Stimulated activated CD4-positive, alpha-beta T cell treated with anti-CD3 and anti-CD28 coated beads, TNF-alpha, amount 100 ng/mL, for 1 hour (primary cell): ENCODE results near the gene DMPK.
"Not testable (repeated sequence)": the region's sequence is repeated elsewhere in the genome, so short reads cannot be mapped to it uniquely, and the experiment has no call there.

ENCODE experiments used
- DNase-seq, 3 donors: peaks; one replicate each; pipeline ENCODE4 v3.0.0-alpha.2; 2020; ENCODE audit warnings: low read depth in 3 of 3, low spot score in 1 of 3

The DMPK gene

DNA sequence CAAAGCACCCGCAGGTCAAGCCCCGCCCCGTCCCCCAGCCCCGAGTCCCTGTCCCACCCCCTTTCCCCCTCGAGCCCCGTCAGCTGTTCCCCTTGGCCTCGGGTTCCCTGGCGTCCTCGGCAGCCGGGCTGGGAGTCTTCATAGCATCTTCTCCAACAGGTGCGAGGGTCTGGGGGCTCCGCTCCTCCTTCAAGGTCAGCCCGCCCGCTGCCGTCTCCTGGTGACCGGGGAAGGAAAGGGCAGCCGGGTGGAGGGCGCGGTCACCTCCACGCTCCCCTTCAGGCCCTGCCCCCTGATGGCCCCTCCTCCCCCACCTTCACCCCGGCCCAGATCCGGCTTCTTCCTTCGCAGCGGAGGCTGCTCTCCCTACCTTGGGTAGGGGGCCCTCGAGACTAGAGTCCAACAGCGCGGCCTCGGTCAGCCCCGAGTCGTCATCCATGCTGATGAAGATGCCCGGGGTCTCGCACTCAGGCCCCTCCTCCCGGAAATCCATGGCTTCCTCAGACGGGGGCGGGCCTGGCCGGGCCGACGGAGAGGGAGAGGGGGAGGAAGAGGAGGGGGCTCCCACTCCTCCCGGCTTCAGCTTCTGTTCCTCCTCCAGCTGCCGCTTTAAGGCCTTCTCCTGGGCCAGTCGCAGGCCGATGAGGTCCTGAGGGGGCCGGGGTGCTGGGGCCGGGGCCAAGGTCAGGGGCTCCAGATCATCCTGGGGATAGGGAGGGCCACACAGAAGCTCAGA lies 33.4 kb upstream of the DMPK start:
- DNase-seq = no peak

DNA sequence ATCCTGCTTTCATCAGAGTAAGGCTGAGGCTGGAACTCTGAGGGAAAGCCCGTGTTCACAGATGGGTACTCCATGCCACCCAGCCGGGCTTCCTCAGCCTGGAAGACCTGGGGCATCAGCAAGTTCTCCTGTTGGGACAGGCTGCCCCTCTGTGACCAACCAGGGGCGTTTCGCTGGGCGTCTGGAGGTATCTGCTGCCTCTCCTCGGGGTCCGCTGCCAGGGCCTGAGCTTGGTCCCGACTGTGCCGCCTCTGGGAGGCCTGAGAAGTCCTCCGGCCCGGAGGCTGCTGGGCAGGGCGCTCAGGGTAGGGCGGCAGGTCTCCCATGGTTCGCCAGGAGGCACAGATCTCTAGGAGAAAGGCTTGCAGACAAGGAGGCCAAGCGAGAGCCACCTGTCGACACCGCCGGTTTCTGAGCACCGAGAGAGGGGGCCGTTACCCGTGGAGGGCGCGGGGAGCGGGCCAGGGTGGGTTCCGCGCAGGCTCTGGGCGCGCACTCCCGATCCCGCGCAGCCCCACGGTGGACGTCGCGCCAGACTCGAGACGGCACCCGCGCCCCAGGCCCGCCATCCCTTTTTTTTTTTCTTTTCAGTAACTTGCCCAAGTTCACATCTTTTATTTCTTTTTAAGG lies 32.7 kb upstream of the DMPK start, which contains the start of gene RSPH6A:
RSPH6A (minus strand) TSS at position 458 of the 630 bp plus-strand sequence; CDS start at position 326, 132 bp downstream.
- DNase-seq = no peak

DNA sequence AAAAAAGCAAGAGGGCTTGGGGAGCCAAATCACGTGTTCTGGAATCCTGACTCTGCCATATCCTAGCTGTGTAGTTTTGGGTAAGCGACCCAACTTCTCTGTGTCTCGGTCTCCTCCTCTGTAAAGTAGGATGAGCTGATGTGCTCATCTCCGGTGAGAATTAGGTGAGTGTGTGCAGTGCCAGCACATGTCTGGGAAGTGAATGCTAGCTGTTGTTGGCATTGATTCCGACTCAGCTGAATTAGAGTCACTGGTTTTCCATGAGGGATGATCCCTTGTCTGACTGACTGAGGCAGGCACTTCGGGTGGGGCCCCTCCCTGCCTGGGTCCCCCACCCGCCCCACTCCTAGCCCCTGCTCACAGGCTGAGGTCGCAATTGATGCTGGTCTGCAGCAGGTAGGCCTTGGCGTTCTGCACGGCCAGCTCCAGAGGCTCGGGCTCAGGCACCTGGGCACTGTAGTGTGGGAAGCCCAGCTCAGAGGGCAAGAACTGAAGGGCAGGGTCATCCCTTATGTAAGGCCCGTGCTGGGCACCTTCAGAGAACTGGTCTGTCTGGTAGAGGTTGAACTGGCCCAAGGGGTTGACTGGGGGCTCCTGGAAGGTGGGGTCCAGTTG lies 32.0 kb upstream of the DMPK start:
- DNase-seq = no peak

DNA sequence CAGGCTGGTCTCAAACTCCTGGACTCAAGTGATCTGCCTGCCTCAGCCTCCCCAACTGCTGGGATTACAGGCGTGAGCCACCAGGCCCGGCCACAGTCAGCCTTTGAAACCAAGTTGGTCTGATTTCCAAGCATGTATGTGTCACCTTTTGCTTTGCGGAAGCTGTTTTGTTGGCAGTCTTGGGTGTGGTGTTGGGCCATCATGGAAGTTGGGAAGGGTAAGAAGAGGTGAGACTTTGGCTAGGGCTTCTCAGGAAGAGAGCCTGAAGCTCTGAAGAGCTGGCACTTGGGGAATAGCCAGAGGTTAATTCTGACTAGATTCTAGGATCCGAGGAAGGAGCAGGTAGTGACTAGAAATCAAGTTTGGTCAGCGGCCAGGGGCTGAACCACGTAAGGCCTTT lies 30.0 kb upstream of the DMPK start:
- DNase-seq = no peak

DNA sequence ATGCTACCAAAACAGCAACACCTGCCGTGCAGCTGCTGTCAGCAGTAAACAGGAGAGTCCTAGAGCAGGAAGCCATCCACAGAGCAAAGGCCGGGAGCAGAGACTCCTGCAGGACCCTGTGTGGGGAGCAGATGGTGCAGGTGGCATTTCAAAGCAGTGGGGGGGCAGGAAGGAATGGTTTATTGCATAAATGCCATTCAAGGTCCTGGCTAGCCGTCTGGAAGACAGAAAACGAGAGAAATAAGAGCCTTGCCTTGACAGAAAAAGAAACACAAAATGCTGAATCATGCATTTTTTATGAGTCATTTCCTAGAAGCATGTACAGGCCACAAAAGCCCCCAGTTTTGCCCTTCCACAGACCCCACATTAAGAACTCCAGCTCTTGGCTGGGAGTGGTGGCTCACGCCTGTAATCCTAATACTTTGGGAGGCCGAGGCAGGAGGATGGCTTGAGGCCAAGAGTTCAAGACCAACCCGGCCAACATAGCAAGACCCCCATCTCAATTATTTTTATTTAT lies 27.4 kb upstream of the DMPK start:
- no peak for DNase-seq

DNA sequence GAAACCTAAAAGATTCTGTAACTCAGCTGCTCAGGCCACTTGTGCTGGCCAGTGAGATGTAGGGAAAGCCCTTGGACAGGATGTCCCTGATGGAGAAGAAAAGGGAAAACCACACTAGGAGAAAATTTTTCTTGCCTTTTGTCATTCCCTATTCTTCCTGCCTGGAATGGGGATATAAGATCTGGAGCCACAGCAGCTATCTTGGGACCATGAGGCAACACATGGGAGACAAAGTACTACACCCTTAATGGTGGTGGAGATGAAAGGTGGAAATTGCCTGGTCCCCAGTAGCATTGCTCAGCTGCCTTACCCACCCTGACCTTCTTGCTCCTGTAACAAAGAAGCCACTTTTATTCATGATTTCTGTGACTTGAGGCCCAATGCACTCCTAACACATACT lies 23.4 kb upstream of the DMPK start:
- no peak for DNase-seq

DNA sequence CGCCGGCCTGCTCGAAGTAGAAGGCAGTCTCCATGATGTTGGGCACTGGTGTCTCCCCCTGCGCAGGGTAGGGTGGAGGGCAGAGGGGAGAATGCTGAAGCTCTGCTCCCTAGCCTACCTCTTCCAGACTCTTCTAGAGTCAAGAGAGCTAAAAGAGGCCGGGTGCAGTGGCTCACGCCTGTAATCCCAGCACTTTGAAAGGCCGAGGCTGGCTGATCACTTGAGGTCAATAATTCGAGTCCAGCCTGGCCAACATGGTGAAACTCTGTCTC lies 22.6 kb upstream of the DMPK start:
- DNase-seq = no peak

DNA sequence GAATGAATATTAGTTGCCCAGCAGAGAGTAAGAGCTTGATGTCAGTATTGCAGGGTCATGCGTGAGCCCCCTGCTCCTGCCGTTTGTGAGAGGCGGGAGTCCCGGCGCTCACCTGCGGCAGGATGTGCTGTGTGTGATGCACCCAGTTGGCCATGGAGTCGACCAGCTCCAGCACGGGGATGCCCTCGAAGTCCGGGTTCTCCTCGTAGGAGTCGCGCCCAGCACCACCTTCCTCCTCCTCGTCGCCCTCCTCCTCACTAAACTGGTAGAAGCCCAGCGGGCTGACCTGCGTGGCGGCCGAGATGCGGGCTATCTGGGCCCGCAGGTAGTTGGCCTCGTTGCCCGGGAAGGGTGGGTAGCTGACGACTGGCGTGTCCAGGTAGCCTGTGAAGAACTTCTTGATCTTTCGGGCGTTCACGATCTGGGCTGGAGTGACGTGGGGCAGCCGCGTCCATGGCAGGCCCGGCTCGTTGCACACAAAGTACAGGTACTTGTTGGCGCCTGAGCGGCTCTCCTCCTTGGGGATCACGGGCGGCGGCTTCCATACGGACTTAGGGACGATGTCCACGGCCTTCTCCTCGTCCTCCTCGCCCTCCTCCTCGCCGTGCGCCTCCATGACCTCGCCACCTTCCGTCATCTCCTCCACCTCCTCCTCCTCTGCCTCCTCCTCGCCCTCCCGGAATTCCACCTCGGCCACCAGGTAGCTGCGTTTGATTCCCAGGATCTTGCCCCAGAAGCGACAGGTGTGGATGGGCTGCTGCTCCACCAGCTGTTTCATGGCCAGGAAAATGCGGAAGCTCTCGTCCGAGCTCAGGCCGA lies 22.1 kb upstream of the DMPK start:
- no peak for DNase-seq

DNA sequence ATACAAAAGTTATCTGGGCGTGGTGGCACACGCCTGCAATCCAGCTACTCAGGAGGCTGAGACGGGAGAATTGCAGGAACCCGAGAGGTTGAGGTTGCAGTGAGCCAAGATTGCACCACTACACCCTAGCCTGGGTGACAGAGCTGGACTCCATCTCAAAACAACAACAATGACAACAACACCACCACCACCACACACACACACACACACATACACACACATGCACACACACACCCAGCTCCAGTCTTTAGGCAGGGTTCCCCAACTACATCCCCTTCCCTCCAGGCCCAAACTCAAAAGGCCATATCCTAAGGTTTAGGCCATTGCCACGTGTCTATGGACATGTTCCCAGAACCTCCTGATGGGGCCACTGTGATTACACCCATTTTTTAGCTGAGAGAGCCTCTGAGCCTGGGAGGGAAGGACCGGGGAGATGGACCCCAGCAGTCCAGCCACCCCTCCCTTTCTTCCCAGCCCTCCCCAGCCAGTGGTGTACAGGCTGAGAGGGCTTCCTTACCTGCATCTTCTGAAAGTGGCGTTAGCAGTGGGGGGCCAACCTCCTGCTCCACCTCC lies 19.4 kb upstream of the DMPK start:
- no peak for DNase-seq

DNA sequence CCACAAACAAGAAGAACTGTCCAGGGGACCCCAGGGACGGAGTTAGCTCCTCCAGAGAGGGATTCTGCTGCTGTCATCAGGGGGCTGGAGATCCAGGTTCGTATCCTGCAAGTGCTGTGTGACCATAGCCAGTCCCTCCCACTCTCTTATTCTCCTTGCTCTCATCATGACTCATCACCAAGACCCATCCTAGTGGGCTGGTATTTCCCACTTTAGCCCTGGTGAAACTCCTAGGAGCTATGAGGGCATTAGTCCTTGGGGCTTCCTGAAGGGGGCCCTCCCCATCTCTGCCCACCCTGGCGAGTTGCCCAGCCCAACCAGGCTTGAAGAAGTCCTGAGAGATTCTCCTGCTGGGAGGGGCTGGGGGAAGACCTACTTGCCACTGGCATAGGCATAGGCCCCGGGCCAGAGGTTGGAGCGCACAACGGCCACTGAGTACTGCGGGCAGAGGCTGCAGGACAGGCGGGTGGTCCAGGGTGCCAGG lies 17.8 kb upstream of the DMPK start:
- DNase-seq = no peak

DNA sequence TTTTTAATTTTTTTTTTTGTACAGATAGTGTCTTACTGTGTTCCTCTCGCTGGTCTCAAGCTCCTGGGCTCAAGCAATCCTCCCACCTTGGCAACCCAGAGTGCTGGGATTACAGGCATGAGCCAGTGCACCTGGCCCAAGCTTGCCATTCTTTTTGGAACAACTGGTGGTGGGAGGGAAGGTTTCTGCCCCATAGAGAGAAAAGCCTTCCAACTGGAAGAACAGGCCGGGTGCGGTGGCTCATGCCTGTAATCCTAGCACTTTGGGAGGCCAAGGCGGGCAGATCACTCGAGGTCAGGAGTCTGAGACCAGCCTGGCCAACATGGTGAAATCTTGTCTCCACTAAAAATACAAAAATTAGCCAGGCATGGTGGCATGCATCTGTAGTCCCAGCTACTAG lies 17.3 kb upstream of the DMPK start:
- DNase-seq = not testable (repeated sequence)

DNA sequence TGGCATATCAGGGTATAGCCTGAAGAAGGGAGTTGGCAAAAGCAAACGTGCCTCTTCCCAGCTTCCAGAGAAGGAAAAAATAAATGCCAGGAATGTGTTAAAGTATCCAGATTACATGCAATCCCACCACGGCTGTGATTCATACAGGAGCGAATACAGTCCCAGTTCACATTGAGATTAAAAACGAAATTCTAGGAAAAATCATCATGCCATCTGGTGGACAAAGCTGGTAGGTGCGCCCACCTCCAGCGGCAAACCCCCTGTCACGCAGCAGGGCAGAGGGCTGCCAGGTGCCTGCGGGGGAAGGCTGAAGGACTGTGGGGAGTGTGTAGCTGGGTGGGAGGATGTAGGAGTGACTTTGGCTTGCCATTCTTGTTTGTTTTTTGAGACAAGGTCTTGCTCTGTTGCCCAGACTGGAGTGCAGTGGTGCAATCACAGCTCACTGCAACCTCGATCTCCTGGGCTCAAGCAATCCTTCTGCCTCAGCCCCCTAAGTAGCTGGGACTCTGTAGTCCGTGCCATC lies 16.8 kb upstream of the DMPK start:
- DNase-seq = peak in 2 of 3 donors; percentile 29 to 54

DNA sequence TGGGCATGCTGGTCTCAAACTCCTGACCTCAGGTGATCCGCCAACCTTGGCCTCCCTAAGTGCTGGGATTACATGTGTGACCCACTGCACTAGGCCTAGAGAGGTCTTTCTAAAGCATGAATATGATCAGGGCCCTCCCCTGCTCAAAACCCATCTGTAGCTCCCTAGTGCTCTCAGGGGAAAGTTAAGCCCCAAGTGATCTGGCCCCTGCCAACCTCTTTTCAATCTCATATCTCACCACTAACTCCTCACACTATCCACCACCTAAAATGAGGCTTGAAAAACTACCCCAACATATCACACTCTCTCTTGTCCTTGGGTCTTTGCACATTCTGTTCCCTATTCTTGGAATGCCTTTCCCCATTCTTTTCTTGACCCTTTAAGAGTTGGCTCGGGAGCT lies 12.3 kb upstream of the DMPK start:
- DNase-seq = no peak

DNA sequence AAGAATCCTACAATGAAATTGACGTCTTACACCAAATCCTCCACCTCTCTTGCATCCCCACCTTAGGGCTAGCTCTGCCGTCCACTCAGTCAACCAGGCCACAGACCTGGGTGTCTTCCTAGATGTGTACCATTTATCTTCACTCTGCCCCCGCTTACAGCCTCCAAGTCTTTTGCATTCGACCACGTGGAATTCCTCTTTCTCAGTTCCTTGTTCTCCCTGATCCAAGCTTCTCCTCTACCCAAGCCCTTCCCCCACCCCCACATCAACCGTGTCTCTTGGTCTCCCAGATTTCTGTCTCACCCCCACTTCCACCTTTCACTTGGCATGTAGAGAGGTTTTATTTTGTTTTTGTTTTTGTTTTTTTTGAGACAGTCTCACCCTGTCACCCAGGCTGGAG lies 11.6 kb upstream of the DMPK start:
- DNase-seq = no peak

DNA sequence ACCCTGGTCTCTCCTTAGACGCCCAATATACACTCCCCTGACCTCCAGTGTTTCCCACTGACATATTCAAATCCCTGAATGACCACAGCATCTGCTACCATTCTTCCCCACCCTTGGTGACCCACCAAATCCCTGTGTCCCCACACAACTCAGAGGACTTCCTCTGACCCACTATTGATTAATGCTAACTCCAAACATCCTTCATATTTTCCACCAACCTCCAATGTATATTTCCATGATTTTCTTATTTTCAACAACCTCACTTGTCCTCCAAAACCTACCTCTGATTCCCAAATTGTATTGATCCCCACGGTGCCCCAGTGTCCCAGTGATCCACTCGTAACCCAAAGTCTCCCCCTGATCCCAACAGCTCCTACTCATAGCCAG lies 10.9 kb upstream of the DMPK start:
- no peak for DNase-seq

DNA sequence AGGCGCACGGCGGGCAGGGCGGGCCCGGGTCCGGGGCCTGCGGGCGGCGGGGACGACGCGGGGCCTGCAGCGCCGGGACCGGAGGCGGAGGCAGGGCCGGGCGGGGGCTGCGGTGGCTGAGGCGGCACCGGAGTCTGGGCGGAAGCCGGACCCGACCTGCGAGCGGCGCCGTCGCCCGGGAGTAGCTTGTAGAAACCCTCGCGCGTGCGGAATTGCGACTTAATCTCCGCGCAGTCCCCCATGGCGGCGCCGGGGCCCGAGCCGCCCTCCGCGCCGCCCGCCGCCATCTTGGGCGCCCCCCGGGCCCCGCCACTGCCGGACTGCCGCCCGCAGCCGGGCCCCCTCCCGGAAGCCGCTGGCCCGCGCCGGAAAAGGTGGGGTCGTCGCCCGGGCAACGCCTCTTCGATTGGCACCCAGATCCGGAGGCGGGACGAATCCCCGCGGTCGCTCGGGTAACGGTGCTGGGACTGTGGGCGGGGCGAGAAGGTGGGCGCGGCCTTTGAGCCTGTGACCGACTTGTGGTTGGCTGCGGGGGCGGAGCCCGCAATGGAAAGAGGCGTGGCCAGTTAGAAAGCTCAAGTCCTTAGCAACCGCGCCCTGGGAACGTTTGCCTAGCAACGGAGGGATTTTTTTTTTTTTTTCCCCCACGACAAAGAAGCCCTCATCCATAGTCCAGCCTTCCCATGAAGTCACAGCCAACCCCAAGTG lies 10.3 kb upstream of the DMPK start, which contains the start of gene DMWD:
DMWD (minus strand) TSS at position 376 of the 708 bp plus-strand sequence; CDS start at position 287, 89 bp downstream.
- peak; percentile 98 to 99 (median 99) for DNase-seq

DNA sequence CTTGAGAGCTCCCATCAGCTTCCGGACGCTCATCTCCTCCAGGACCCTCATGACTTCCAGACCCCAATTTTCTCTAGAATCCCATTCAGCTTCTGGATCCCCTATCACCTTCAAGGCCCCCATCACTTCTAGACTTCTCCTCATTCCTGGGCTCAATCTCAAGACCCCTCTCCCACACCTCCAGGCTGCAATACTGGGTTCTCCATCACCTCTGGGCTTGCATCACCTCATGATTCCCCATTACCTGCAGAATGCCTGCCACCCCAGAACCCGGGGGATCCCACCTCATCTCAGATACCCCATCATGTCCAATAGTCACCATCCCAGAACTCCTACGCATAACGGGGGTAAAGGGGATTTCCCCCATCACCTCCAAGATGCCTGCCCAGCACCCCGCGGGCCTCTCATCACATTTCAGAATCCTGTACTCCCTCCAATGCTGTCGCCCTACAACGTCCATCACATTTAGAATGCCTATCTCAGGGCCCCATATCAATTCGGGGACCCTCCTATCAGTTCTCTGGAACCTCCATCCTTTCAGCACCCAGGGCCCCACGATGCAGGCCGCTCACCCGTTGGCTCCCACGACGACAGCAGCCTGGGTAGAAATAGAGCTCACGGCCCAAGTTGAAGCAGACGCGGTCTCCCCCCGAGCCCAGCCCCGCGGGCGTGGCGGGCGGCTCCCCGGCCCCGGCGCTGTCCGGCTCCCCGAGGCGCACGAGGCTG lies 9.6 kb upstream of the DMPK start:
- no peak for DNase-seq

DNA sequence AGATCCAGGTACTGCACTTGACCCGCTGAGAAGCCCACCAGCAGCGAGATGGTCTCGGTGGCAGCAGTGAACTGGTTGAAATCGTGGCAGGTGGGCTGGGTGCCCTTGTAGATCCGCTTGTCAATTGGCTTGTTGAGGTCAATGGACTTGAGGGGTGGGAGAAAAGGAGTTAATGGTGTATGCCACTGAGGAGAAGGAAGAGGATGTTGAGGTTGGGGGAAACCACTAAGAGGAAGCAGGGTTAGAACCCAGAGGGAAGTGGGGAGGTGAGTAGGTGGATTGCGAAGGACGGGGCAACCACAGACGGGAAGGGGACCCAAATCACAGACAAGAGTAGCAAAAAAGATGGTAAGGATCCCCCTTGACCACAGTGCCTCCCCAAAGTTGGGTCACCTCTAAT lies 8.7 kb upstream of the DMPK start:
- no peak for DNase-seq

DNA sequence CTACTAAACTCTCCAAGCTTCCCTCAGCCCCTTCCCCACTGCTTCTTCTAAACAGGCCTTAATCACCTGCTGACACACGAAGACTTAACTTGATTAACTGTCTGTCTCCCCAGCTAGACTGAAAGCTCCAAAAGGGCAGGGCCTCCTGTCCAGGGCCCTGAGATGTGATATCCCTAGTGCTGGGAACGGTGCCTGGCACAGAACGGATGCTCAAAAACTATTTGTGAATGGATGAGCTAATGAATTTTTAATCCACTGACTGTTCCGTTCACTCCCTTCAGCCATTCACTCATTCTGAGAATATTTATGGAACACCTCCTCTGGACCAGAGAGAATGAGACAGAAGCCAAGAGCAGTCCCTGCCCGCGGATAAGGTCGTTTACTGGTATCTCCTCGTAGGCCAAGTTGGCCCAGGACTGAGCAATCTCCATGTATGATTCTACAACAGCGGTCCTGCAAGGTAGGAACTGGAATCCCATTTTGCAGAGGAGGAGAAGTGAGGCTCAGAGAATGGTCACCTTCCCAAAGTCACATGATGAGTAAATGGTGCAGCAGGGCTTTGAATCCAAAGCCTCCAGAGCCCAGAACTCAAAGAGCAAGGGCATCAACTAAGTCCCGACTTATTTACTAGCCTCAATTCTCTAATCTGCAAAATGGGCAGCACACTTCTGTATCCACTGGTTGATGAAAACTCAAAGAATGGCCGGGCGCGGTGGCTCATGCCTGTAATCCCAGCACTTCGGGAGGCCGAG lies 6.9 kb upstream of the DMPK start:
- DNase-seq = no peak
